CD1c-positive myeloid dendritic cell (primary cell): ENCODE data around the gene GLP2R.

ENCODE experiments used
- DNase-seq: peaks from one replicate; pipeline ENCODE4 v3.0.0-alpha.2; 2016; ENCODE audit errors: extremely low spot score

The GLP2R gene

GRCh38 chr17:9813166-9813565, 12.6 kb upstream of the GLP2R start:
- DNase-seq, result no peak

GRCh38 chr17:9814337-9814945, 11.3 kb upstream of the GLP2R start:
- no peak for DNase-seq

- no peak for DNase-seq
These were observed 9.3 kb upstream of the GLP2R start for GRCh38 chr17:9816472-9816871.

GRCh38 chr17:9817086-9817485, 8.6 kb upstream of the GLP2R start:
- no peak for DNase-seq

GRCh38 chr17:9818760-9819159, 7.0 kb upstream of the GLP2R start:
- DNase-seq, result no peak

GRCh38 chr17:9820448-9820847, 5.3 kb upstream of the GLP2R start:
- DNase-seq, result no peak

- no peak for DNase-seq
These were observed 3.8 kb upstream of the GLP2R start, which contains the start of gene GSG1L2 for GRCh38 chr17:9821921-9822320. TSS of gene GSG1L2 (minus strand) at chr17:9822079. CDS start at chr17:9822071, 8 bp downstream.

- DNase-seq, result no peak
These were observed 1.6 kb upstream of the GLP2R start for GRCh38 chr17:9824094-9824493.

- DNase-seq, result no peak
These were observed 856 bp upstream of the GLP2R start for GRCh38 chr17:9824797-9825338.

GRCh38 chr17:9828296-9829295, 2.9 kb downstream of the GLP2R start:
- DNase-seq, result no peak

GRCh38 chr17:9829343-9829742, 3.6 kb downstream of the GLP2R start:
- DNase-seq, result no peak

GRCh38 chr17:9830711-9831110, 5.0 kb downstream of the GLP2R start:
- no peak for DNase-seq

- no peak for DNase-seq
These were observed 8.2 kb downstream of the GLP2R start for GRCh38 chr17:9833922-9834321.

- no peak for DNase-seq
These were observed 12.1 kb downstream of the GLP2R start for GRCh38 chr17:9837551-9838471.

GRCh38 chr17:9839433-9839832, 13.7 kb downstream of the GLP2R start:
- no peak for DNase-seq

- DNase-seq, result no peak
These were observed 16.5 kb downstream of the GLP2R start for GRCh38 chr17:9842057-9842758.

GRCh38 chr17:9843152-9844010, 17.7 kb downstream of the GLP2R start:
- no peak for DNase-seq

- DNase-seq, result no peak
These were observed 18.4 kb downstream of the GLP2R start for GRCh38 chr17:9844153-9844552.

GRCh38 chr17:9845306-9845705, 19.6 kb downstream of the GLP2R start:
- no peak for DNase-seq

- DNase-seq, result no peak
These were observed 24.4 kb downstream of the GLP2R start for GRCh38 chr17:9850151-9850550.
